ENCODE measurements around the gene GDPD3. TPM values are rescaled to one million over a fixed set of nuclear protein-coding genes. Genes with fewer than 3 reads are reported as not detected.

GDPD3 gene
- total and polyA plus RNA-seq, 2 experiments from 2014 or later = 0.94 to 1.4 TPM

GRCh38 chr16:30131869-30132475, 18.6 kb upstream of the GDPD3 start (continued):
- TF ChIP-seq, protein P1, sequence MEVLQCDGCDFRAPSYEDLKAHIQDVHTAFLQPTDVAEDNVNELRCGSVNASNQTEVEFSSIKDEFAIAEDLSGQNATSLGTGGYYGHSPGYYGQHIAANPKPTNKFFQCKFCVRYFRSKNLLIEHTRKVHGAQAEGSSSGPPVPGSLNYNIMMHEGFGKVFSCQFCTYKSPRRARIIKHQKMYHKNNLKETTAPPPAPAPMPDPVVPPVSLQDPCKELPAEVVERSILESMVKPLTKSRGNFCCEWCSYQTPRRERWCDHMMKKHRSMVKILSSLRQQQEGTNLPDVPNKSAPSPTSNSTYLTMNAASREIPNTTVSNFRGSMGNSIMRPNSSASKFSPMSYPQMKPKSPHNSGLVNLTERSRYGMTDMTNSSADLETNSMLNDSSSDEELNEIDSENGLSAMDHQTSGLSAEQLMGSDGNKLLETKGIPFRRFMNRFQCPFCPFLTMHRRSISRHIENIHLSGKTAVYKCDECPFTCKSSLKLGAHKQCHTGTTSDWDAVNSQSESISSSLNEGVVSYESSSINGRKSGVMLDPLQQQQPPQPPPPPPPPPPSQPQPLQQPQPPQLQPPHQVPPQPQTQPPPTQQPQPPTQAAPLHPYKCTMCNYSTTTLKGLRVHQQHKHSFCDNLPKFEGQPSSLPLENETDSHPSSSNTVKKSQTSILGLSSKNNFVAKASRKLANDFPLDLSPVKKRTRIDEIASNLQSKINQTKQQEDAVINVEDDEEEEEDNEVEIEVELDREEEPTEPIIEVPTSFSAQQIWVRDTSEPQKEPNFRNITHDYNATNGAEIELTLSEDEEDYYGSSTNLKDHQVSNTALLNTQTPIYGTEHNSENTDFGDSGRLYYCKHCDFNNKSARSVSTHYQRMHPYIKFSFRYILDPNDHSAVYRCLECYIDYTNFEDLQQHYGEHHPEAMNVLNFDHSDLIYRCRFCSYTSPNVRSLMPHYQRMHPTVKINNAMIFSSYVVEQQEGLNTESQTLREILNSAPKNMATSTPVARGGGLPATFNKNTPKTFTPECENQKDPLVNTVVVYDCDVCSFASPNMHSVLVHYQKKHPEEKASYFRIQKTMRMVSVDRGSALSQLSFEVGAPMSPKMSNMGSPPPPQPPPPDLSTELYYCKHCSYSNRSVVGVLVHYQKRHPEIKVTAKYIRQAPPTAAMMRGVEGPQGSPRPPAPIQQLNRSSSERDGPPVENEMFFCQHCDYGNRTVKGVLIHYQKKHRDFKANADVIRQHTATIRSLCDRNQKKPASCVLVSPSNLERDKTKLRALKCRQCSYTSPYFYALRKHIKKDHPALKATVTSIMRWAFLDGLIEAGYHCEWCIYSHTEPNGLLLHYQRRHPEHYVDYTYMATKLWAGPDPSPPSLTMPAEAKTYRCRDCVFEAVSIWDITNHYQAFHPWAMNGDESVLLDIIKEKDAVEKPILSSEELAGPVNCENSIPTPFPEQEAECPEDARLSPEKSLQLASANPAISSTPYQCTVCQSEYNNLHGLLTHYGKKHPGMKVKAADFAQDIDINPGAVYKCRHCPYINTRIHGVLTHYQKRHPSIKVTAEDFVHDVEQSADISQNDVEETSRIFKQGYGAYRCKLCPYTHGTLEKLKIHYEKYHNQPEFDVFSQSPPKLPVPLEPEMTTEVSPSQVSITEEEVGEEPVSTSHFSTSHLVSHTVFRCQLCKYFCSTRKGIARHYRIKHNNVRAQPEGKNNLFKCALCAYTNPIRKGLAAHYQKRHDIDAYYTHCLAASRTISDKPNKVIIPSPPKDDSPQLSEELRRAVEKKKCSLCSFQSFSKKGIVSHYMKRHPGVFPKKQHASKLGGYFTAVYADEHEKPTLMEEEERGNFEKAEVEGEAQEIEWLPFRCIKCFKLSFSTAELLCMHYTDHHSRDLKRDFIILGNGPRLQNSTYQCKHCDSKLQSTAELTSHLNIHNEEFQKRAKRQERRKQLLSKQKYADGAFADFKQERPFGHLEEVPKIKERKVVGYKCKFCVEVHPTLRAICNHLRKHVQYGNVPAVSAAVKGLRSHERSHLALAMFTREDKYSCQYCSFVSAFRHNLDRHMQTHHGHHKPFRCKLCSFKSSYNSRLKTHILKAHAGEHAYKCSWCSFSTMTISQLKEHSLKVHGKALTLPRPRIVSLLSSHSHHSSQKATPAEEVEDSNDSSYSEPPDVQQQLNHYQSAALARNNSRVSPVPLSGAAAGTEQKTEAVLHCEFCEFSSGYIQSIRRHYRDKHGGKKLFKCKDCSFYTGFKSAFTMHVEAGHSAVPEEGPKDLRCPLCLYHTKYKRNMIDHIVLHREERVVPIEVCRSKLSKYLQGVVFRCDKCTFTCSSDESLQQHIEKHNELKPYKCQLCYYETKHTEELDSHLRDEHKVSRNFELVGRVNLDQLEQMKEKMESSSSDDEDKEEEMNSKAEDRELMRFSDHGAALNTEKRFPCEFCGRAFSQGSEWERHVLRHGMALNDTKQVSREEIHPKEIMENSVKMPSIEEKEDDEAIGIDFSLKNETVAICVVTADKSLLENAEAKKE (CRISPR knock-in tag; IDR thresholded peaks at IDR 0.05) = no peak
- TF ChIP-seq JUNB (IDR thresholded peaks at IDR 0.05; ENCODE audit: unreplicated experiment) (no peak), ZNF331 (CRISPR knock-in tag; IDR thresholded peaks at IDR 0.05; ENCODE audit: low read depth) (no peak), NANOG (IDR thresholded peaks at IDR 0.05; ENCODE audit: borderline replicate concordance) (no peak), ZNF114 (CRISPR knock-in tag; IDR thresholded peaks at IDR 0.05) (no peak), POLR2AphosphoS5 (IDR thresholded peaks at IDR 0.05; ENCODE audit: low read depth) (no peak), EZH2phosphoT487 (IDR thresholded peaks at IDR 0.05; ENCODE audit: unreplicated experiment) (no peak), STAT1 (IDR thresholded peaks at IDR 0.05; ENCODE audit: unreplicated experiment) (no peak)
- TF ChIP-seq, protein P2, sequence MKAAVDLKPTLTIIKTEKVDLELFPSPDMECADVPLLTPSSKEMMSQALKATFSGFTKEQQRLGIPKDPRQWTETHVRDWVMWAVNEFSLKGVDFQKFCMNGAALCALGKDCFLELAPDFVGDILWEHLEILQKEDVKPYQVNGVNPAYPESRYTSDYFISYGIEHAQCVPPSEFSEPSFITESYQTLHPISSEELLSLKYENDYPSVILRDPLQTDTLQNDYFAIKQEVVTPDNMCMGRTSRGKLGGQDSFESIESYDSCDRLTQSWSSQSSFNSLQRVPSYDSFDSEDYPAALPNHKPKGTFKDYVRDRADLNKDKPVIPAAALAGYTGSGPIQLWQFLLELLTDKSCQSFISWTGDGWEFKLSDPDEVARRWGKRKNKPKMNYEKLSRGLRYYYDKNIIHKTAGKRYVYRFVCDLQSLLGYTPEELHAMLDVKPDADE (IDR thresholded peaks at IDR 0.05) = no peak
- TF ChIP-seq, protein P3, sequence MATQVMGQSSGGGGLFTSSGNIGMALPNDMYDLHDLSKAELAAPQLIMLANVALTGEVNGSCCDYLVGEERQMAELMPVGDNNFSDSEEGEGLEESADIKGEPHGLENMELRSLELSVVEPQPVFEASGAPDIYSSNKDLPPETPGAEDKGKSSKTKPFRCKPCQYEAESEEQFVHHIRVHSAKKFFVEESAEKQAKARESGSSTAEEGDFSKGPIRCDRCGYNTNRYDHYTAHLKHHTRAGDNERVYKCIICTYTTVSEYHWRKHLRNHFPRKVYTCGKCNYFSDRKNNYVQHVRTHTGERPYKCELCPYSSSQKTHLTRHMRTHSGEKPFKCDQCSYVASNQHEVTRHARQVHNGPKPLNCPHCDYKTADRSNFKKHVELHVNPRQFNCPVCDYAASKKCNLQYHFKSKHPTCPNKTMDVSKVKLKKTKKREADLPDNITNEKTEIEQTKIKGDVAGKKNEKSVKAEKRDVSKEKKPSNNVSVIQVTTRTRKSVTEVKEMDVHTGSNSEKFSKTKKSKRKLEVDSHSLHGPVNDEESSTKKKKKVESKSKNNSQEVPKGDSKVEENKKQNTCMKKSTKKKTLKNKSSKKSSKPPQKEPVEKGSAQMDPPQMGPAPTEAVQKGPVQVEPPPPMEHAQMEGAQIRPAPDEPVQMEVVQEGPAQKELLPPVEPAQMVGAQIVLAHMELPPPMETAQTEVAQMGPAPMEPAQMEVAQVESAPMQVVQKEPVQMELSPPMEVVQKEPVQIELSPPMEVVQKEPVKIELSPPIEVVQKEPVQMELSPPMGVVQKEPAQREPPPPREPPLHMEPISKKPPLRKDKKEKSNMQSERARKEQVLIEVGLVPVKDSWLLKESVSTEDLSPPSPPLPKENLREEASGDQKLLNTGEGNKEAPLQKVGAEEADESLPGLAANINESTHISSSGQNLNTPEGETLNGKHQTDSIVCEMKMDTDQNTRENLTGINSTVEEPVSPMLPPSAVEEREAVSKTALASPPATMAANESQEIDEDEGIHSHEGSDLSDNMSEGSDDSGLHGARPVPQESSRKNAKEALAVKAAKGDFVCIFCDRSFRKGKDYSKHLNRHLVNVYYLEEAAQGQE (IDR thresholded peaks at IDR 0.05; ENCODE audit: unreplicated experiment) = no peak
